ENCODE measurements around the gene FBXO42.

DNA sequence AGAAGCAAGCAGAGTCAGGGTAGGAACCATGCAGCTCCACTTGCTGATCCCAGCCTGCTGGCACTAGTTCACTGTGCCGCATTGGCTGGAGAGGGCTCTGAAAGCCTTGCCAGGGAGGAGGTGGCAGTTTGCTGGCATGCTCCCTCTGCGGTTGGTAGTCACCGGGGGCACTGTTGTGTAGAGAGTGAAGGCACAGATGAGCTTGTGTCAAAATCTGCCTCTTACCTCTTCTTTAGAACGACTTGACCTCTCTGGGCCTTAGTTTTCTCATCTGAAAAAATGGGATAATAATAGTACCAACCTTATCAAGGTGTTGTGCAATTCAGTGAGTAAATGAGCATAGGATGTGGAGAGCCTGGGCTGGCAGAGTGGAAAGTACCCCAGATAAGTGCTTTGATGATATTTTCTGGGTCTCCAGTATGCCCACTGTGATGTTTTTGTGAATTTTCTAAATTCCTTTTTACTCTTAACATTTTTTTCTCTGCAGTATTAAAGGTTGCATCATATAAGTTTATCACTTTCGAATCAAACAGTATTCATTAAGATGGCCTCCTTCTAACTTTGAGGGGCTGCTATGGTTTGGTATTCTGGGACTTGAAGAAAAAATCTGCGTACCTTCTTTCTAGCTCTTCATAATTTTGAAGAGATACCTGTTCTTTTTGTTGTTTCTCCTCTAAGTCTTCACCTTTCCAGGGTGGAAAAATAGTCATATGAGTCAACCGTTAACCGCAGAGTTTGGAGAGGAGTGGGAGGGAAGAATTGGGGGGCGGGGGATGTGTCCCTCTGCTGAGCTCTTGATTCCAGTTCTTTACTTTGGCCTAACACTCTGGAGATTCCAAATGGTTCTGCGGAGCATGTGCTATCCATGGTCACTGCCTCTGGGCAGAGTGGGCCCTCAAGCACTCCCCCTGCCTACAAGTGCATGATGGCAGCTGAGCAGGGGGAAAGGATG is 41.6 kb upstream of the FBXO42 start:
- TF ChIP-seq POLR2AphosphoS5 (IDR thresholded peaks at IDR 0.05; ENCODE audit: low read depth, low read length): no peak
- no peak for TF ChIP-seq POLR2A (IDR thresholded peaks at IDR 0.05; ENCODE audit: low read depth, low read length)

All from GM12892 (cell line).